Uterus (tissue), 4 donors: ENCODE data around the gene MSANTD1. TPM values are rescaled to one million over a fixed set of nuclear protein-coding genes. Genes with fewer than 3 reads are reported as not detected.

ENCODE experiments used
- DNase-seq, 2 donors: peaks; one replicate each; pipeline ENCODE4 v3.0.0-alpha.2; 2019 to 2020
- H3K27ac ChIP-seq, 2 donors: fragments of 200-600 bp; sonication (generic); 1 replicate in 1 of 2; 2 replicates in 1 of 2; pipeline ENCODE4 v1.5.1; 2016 to 2018
- H3K27me3 ChIP-seq, 2 donors: fragments of 200-600 bp; sonication (generic); one replicate each; pipeline ENCODE4 v1.5.1; 2018 to 2019; ENCODE audit warnings: control low read depth in 1 of 2
- H3K36me3 ChIP-seq, 2 donors: fragments of 200-600 bp; sonication (generic); one replicate each; pipeline ENCODE4 v1.5.1; 2019; ENCODE audit warnings: control low read depth in 1 of 2
- H3K4me1 ChIP-seq, 2 donors: fragments of 200-600 bp; sonication (generic); one replicate each; pipeline ENCODE4 v1.5.1; 2018 to 2019; ENCODE audit warnings: control low read depth in 1 of 2
- H3K4me3 ChIP-seq, 2 donors: fragments of 200-600 bp; sonication (generic); 1 replicate in 1 of 2; 2 replicates in 1 of 2; pipeline ENCODE4 v1.5.1; 2018 to 2019; ENCODE audit warnings: mild to moderate bottlenecking in 1 of 2
- H3K9me3 ChIP-seq, 2 donors: fragments of 200-600 bp; sonication (generic); one replicate each; pipeline ENCODE4 v1.5.1; 2019; ENCODE audit warnings: control low read depth in 1 of 2
- POLR2A ChIP-seq, 2 donors: fragments of 450-650 bp; IDR thresholded peaks; one replicate each; pipeline ENCODE4 v1.6.1; 2016; ENCODE audit warnings: antibody characterized with exemption in 2 of 2, mild to moderate bottlenecking in 1 of 2, moderate library complexity in 1 of 2
- intact Hi-C: fragments of 100-400 bp; cut with DNase I; formaldehyde crosslinking; loops from one replicate; pipeline ENCODE4 v1.15.1; 2023; ENCODE audit warnings: low total_unique reads
- total RNA-seq, 4 donors: library from RNA; depleted of rRNA in 3 of 4; stranded (reverse); fragments of >200 nt in 3 of 4; gene quantifications; one replicate each; pipeline versions ENCODE4 v1.1.0 to v1.2.4, GENCODE V29; 2014 to 2023
- TF ChIP-seq, protein P1 (sequence below), 4 experiments: fragments of 200-600 bp in 2 of 4; fragments of 450-650 bp in 2 of 4; sonication (generic) in 2 of 4; IDR thresholded peaks; one replicate each; pipeline ENCODE4 v1.5.1; 2016 to 2019; ENCODE audit warnings: antibody characterized with exemption in 4 of 4, mild to moderate bottlenecking in 2 of 4, moderate library complexity in 1 of 4
- donor health status: DM: yes; HTN: yes; CAD: no.

Gene MSANTD1
- total RNA-seq, 4 donors from 2014 or later, result 1.3 to 3.3 (median 2.1) TPM; not detected in 1

DNA sequence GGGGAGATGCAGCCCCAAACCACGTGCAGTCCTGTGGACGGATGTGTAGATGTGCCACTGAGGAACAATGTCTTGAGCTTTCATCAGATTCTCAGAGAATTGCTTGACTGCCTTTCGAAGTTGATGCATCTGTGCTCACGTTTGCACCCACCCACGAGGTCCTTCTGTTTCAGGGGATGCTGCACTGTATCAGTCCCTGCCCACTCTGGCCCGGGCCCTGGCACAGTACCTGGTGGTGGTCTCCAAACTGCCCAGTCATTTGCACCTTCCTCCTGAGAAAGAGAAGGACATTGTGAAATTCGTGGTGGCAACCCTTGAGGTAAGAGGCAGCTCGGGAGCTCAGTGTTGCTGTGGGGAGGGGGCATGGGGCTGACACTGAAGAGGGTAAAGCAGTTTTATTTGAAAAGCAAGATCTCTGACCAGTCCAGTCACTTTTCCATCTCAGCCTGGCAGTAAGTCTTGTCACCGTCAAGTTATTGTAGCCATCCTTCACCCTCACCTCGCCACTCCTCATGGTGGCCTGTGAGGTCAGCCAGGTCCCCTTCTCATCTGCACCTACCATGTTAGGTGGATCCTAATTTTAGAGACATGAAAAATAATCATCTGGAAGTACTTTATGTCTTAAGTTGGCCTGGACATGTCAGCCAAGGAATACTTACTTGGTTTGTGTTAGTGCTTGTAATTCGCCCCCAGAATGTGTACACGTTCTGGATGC, 36.4 kb upstream of the MSANTD1 start:
- H3K36me3 ChIP-seq, result no peaks in the 10 kb centered on the region
- intact Hi-C loops, result no loop called here
- H3K4me3 ChIP-seq, result no peak overlapping the region
- H3K27ac ChIP-seq, result no peak overlapping the region
- DNase-seq, result no peak
- no peaks in the 10 kb centered on the region for H3K27me3 ChIP-seq
- no peaks in the 10 kb centered on the region for H3K9me3 ChIP-seq
- no peak for TF ChIP-seq POLR2A (IDR thresholded peaks at IDR 0.05)
- TF ChIP-seq, protein P1, sequence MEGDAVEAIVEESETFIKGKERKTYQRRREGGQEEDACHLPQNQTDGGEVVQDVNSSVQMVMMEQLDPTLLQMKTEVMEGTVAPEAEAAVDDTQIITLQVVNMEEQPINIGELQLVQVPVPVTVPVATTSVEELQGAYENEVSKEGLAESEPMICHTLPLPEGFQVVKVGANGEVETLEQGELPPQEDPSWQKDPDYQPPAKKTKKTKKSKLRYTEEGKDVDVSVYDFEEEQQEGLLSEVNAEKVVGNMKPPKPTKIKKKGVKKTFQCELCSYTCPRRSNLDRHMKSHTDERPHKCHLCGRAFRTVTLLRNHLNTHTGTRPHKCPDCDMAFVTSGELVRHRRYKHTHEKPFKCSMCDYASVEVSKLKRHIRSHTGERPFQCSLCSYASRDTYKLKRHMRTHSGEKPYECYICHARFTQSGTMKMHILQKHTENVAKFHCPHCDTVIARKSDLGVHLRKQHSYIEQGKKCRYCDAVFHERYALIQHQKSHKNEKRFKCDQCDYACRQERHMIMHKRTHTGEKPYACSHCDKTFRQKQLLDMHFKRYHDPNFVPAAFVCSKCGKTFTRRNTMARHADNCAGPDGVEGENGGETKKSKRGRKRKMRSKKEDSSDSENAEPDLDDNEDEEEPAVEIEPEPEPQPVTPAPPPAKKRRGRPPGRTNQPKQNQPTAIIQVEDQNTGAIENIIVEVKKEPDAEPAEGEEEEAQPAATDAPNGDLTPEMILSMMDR (IDR thresholded peaks at IDR 0.05), result no peak
- no peaks in the 10 kb centered on the region for H3K4me1 ChIP-seq

GRCh38 chr4:3213106-3213425, 35.9 kb upstream of the MSANTD1 start:
- Histone ChIP-seq H3K27ac (no peak overlapping the region), H3K27me3 (no peaks in the 10 kb centered on the region), H3K4me3 (no peak overlapping the region), H3K4me1 (no peaks in the 10 kb centered on the region), H3K9me3 (no peaks in the 10 kb centered on the region), H3K36me3 (no peaks in the 10 kb centered on the region)
- intact Hi-C loops, result no loop called here
- no peak for TF ChIP-seq POLR2A (IDR thresholded peaks at IDR 0.05)
- TF ChIP-seq, protein P1 (IDR thresholded peaks at IDR 0.05), result no peak
- no peak for DNase-seq

GRCh38 chr4:3213661-3214250, 35.2 kb upstream of the MSANTD1 start:
- no peak for TF ChIP-seq POLR2A (IDR thresholded peaks at IDR 0.05)
- TF ChIP-seq, protein P1 (IDR thresholded peaks at IDR 0.05), result no peak
- DNase-seq, result no peak
- intact Hi-C loops, result no loop called here

DNA sequence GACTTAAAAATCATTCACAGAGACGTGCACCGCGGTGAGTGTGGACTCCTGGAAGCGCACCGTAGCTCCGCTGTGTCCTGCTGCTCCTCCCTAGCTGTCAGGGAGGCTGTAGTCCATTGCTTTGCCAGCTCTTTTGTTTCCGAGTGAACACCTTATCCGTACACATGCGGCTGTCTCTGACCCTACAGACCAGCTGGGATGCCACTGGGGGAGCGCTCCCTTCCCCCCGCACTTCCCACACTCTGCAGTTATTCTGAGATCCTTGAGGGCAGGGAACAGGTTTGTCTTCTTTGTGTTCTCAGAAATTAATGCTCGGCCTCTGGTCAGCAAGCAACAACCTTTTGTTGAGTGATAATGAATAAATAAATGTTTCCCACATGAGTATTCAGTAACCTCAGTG, 33.7 kb upstream of the MSANTD1 start:
- Histone ChIP-seq H3K27ac (no peak overlapping the region), H3K9me3 (no peaks in the 10 kb centered on the region), H3K36me3 (no peaks in the 10 kb centered on the region), H3K27me3 (no peaks in the 10 kb centered on the region), H3K4me3 (no peak overlapping the region), H3K4me1 (no peaks in the 10 kb centered on the region)
- intact Hi-C loops, result no loop called here
- no peak for DNase-seq
- TF ChIP-seq POLR2A (IDR thresholded peaks at IDR 0.05), result no peak
- TF ChIP-seq, protein P1 (IDR thresholded peaks at IDR 0.05), result no peak

More at GRCh38 chr4:3213661-3214250, 35.2 kb upstream of the MSANTD1 start:
- Histone ChIP-seq H3K9me3 (no peaks in the 10 kb centered on the region), H3K4me1 (no peaks in the 10 kb centered on the region), H3K27ac (no peak overlapping the region), H3K4me3 (no peak overlapping the region), H3K36me3 (no peaks in the 10 kb centered on the region), H3K27me3 (no peaks in the 10 kb centered on the region)

GRCh38 chr4:3215733-3216132, 33.2 kb upstream of the MSANTD1 start:
- no peak overlapping the region for H3K4me3 ChIP-seq
- no peaks in the 10 kb centered on the region for H3K4me1 ChIP-seq
- TF ChIP-seq, protein P1 (IDR thresholded peaks at IDR 0.05), result no peak
- no peak for TF ChIP-seq POLR2A (IDR thresholded peaks at IDR 0.05)
- intact Hi-C loops, result no loop called here
- H3K9me3 ChIP-seq, result no peaks in the 10 kb centered on the region
- H3K27me3 ChIP-seq, result no peaks in the 10 kb centered on the region
- DNase-seq, result no peak
- no peaks in the 10 kb centered on the region for H3K36me3 ChIP-seq
- no peak overlapping the region for H3K27ac ChIP-seq
